GM19238 (cell line): Measurements from ENCODE around the gene ABCB8.

ENCODE experiments used
- DNase-seq: peaks from one replicate; pipeline ENCODE4 v3.0.0; 2011; ENCODE audit warnings: low spot score; ENCODE audit not compliant: insufficient read length

ABCB8 gene

GRCh38 chr7:151056666-151057505 lies 28.6 kb downstream of the ABCB8 start:
- no peak for DNase-seq

- DNase-seq: no peak
Measured at GRCh38 chr7:151057506-151057988, 29.3 kb downstream of the ABCB8 start, which contains the start of gene CDK5. Gene CDK5 (minus strand): TSS chr7:151057897. CDS start chr7:151057848, 49 bp downstream.

GRCh38 chr7:151057989-151058780 lies 29.9 kb downstream of the ABCB8 start:
- peak; percentile 100 for DNase-seq

- no peak for DNase-seq
Measured at GRCh38 chr7:151058781-151059366, 30.6 kb downstream of the ABCB8 start.

GRCh38 chr7:151059367-151060112 lies 31.3 kb downstream of the ABCB8 start, which contains the start of gene SLC4A2:
Gene SLC4A2 (plus strand): TSS chr7:151059589. CDS start chr7:151061988, 2,399 bp downstream.
- peak; percentile 96 for DNase-seq

- no peak for DNase-seq
Measured at GRCh38 chr7:151060113-151060415, 31.8 kb downstream of the ABCB8 start.

- no peak for DNase-seq
Measured at GRCh38 chr7:151060416-151061212, 32.4 kb downstream of the ABCB8 start.

- no peak for DNase-seq
Measured at GRCh38 chr7:151061213-151062110, 33.2 kb downstream of the ABCB8 start.

- DNase-seq: no peak
Measured at GRCh38 chr7:151062111-151062398, 33.8 kb downstream of the ABCB8 start.

- DNase-seq: no peak
Measured at GRCh38 chr7:151062399-151063211, 34.4 kb downstream of the ABCB8 start.

GRCh38 chr7:151063212-151063561 lies 34.9 kb downstream of the ABCB8 start:
- DNase-seq: no peak

GRCh38 chr7:151064454-151064853 lies 36.2 kb downstream of the ABCB8 start:
- DNase-seq: no peak

GRCh38 chr7:151064993-151065392 lies 36.7 kb downstream of the ABCB8 start:
- no peak for DNase-seq

GRCh38 chr7:151065516-151065915 lies 37.3 kb downstream of the ABCB8 start:
- DNase-seq: no peak

GRCh38 chr7:151066273-151066974 lies 38.2 kb downstream of the ABCB8 start:
- DNase-seq: no peak

GRCh38 chr7:151068069-151068773 lies 40.0 kb downstream of the ABCB8 start:
- no peak for DNase-seq

GRCh38 chr7:151069841-151070573 lies 41.8 kb downstream of the ABCB8 start:
- no peak for DNase-seq
